Activated CD8-positive, alpha-beta memory T cell treated with anti-CD3 and anti-CD28 coated beads, Interleukin-2, amount 50 U/mL, for 24 hours (primary cell): Measurements from ENCODE around the gene EPYC.
"Not testable (repeated sequence)": the region's sequence is repeated elsewhere in the genome, so short reads cannot be mapped to it uniquely, and the experiment has no call there.

Experiments used
- DNase-seq: peaks from one replicate; pipeline ENCODE4 v3.0.0-alpha.2; 2020; ENCODE audit errors: extremely low read depth

EPYC gene

DNA sequence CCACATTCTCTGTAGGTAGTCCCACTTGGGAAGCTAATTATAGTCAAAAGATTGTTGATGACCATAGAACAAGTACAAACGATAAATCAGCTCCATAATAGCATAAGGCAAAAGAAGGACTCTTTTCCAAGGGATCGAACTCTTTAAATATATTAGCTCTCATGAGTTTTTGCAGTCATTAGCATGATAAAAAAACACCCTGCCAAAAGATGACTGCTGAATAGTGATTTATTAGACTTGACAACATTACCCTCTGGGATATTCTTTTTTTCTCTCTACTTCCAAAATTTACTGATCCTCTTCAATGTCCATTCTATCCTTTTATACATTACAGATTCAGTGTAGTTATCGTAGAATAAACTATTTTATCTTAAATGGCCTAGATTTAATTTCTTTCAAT, 14.2 kb downstream of the EPYC start:
- no peak for DNase-seq

DNA sequence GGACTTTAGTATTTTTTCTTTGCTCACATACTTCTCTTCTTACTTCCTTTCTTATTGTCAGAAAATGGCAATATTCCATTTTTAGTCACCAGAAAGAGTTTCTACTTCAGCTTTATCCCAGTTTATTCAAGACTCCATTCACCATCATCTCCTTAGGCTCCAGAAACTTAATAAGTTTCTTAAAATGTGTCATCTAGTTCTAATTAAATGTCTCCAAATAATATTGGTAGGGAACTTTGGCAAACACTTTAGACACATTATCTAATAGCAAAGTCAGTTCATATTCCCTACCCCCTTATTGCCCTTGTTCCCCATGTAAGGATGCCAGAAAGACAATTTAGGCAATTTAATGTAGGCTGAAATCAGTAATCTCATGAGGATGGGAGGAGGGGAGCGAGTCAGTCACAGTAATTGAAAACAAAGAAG, 15.1 kb downstream of the EPYC start:
- DNase-seq, result no peak

- DNase-seq, result no peak
Measured at GRCh38 chr12:90987520-90987919, 17.3 kb downstream of the EPYC start.

GRCh38 chr12:90987101-90987500, 17.7 kb downstream of the EPYC start:
- no peak for DNase-seq

DNA sequence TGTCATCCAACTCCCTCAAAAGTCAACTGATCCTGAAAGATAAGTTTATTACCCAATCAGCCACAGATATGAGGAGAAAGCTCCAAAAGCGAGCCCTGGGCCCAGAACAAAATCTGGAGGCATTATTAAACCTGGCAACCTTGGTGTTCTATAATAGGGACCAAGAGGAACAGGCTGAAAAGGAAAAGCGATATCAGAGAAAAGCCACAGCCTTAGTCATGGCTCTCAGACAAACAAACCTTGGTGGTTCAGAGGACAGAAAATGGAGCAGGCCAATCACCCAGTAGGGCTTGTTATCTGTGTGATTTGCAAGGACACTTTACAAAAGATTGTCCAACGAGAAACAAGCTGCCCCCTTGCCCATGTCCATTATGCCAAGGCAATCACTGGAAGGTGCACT, 19.4 kb downstream of the EPYC start:
- not testable (repeated sequence) for DNase-seq

- no peak for DNase-seq
Measured at GRCh38 chr12:90984114-90984513, 20.7 kb downstream of the EPYC start.

GRCh38 chr12:90982170-90982569, 22.6 kb downstream of the EPYC start:
- no peak for DNase-seq

DNA sequence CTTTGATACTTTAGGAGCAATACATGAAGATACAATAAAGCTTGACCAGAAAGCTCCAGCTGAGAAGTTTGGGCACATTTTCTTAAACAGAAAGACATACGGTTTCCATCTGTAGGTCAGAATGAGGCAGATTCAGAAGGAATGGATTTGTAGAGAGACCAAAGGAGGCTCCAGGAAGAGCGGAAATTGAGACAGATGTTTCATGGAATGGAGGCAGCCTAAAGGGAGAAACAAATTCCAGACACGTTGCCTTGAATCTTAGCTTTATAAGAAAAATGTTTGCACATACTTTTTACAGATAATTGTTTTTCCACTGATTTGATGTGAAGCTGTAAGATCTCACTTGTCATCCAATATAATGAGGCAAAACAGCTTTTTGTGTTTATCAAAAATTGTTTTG, 24.8 kb downstream of the EPYC start:
- no peak for DNase-seq

DNA sequence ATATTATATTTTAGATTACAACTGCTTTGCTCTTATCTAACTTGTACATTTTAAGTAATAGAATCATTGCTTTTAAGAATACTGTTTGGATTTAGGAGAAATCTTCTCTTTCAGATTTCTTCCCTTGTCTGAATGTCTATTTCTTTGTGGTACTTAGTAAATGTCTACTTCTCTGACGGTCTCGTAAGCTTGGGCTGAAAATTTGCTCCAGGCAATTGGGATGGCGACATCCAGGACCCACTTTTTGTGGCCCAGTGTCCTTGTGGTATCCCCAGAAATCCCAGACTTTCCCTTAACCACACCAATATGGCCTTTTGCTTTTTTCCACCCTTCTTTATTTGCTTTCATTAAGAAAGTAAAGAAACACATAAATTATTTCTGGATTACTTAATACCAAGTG, 25.8 kb downstream of the EPYC start:
- DNase-seq, result no peak

- DNase-seq, result no peak
Measured at GRCh38 chr12:90978117-90978770, 26.5 kb downstream of the EPYC start.

DNA sequence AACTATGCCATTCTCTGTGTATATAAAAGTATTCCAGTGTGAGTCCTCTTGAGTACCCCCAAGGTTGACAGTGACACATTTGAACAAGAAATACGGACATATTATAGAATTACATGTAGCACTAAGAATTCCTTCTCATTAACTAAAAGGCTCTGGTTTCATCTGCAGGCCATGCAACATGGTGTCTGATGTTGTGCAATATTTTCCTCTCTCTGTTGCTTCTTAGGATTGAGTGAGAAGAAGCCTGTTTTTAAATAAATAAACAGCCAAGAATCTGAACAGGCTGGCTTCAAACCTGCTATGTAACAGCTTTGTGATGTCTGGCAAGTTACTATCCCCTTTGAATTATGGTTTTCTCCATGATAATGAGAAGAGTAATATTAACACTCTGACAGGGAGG, 27.5 kb downstream of the EPYC start:
- DNase-seq, result no peak

- no peak for DNase-seq
Measured at GRCh38 chr12:90974286-90974685, 30.5 kb downstream of the EPYC start.

GRCh38 chr12:90972226-90972625, 32.5 kb downstream of the EPYC start:
- no peak for DNase-seq

DNA sequence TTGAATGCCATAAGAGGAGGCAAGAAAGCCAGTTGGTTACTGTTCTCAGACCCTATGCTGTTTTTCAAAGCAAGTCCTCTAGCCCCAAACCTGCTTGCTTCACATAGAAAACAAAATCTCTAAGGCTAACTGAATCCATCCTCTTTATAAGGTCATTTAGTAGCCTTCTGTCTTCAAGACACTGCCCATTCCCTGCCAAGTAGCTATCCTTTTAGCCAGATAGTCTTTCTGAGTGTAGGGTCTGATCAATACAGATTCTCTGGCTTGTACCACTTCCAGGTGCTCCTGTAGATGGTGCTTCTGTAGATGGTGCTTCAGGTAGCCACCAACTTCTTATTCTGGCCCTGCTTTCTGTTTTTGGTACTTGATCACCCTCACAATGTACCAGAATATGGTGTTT, 33.9 kb downstream of the EPYC start:
- no peak for DNase-seq

DNA sequence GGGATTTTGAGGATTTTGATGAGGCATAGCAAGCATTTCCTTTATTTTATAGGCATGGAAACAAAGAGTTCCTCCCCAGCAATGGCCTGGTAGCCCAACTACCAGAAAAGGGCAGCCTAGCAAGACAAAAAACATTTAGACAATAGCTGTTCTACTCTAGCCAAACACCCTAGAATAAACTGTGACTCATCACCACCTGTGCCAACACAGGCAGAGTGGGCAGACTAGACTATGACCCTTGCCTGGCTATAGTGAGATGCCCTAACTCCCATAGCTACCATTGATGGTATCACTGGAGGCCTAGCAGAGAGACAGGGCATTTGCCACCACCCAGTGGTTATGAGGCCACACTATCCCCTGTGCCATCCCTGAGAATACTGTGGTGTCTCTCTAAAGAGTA, 34.3 kb downstream of the EPYC start:
- no peak for DNase-seq

DNA sequence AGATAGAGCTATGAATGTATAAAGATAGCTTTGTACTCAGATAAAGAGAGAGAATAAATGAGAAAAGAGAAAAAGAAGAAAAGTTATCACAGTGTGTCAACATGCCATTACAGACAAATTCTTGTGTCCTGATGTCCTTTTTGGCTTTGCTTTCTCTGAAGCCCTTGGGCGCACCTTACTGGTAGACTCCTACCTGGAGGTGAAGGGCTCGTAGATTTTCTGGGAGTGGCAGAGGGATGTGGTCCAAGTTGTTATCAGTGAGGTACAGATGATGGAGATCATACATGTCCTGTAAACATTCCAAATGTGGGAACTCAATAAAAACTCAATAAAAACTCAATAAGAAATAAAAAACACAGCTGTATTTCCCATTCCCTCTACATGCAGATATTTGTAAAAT, 34.9 kb downstream of the EPYC start:
- no peak for DNase-seq

DNA sequence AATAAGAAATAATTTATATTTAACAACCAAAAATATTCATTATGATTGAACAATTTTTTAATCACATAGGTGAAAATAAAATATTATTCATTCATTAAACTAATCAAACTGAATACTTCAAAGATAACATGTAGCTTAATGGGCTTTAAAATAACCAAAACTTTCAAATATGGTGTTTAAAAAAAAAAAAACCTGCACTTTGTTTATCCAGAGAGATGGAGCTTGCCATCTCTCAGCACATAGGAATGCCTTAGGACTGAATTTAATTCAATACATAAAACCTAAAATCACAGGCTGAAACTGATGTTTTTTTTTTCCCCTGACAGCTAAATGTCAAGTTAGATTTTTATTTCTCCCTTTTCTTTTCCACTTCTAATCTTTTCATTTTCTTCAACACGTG, 35.4 kb downstream of the EPYC start:
- no peak for DNase-seq

DNA sequence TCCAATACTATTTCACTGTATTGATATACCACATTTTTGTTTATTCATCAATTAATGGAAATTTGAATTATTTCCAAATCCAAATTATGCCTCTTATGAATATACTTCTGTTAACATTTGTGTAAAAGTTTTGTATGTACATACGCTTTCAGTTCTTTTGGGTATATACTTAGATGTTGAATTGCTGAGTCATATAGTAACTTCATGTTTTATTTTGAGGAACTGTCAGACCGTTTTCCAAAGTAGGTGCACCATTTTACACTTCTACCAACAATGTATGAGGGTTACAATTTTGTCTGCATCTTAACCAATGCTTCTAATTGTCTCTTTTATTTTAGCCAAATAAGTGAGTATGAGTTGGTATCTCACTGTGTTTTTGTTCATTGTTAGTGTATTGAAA, 39.6 kb downstream of the EPYC start:
- DNase-seq, result no peak

- DNase-seq, result no peak
Measured at GRCh38 chr12:90964616-90965015, 40.2 kb downstream of the EPYC start.

DNA sequence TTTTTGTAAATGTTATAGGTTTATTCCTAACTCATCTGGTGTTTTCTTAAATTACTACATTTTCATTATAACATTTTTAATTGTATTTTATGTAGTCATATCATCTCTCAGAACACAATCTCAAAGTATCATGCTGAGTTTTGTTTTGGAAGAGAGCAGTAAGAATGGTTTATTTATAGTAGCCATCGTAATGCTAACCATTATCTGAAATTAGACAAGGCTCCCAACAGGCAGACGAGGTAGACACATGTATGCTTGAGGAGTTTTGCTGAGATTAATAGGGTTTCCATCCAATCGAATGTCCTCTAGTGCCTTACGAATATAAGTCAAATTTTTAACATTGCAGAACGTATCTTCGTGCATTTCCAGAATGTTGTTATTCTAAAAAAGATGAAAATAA, 40.8 kb downstream of the EPYC start:
- no peak for DNase-seq

DNA sequence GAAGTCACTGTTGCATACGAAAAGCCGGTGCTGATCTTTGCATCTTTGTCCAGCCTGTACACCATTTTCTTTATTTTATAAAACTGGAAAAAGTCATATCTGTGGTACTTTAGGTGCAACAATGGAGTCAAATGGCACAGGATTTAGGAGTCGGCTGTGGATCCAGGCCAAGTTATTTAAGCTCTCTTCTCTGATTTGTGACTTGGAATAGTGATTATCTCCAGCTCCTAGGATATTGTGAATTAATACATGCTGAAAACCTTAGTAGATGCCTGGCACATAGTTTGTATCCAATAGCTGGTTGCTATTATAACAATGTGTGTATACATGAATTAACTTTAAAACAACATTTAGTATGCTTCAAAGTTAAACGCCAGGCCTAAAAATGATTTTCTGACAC, 43.6 kb downstream of the EPYC start:
- no peak for DNase-seq

GRCh38 chr12:90959538-90960139, 45.1 kb downstream of the EPYC start:
- DNase-seq, result no peak

- no peak for DNase-seq
Measured at GRCh38 chr12:90959032-90959431, 45.7 kb downstream of the EPYC start.

DNA sequence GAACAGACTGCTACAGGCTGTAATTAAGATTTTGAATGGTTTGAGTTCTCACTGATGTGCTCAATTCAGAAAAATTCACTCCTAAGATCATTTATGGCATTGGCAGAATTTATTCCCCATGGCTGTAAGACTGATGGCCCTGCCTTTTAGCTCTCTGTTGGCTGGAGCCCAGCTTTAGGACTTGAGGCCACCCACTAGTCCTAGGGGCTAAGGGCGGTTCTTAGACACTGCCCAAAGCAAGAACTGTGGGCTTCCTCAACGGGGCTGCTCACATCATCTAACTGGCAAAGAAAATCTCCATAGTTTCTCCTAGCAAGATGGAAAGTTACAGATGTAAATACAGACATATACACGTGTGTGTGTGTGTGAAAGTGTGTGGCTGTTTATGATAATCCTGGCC, 46.4 kb downstream of the EPYC start:
- DNase-seq, result no peak
